ENCODE measurements around the gene NOTCH1.

The NOTCH1 gene

GRCh38 chr9:136516191-136516654, 29.6 kb downstream of the NOTCH1 start:
- DNase-seq (ENCODE audit: low spot score): no peak

GRCh38 chr9:136515276-136515675, 30.6 kb downstream of the NOTCH1 start:
- no peak for DNase-seq (ENCODE audit: low spot score)

GRCh38 chr9:136514022-136514714, 31.7 kb downstream of the NOTCH1 start:
- no peak for DNase-seq (ENCODE audit: low spot score)

GRCh38 chr9:136513191-136513590, 32.7 kb downstream of the NOTCH1 start:
- DNase-seq (ENCODE audit: low spot score): no peak

GRCh38 chr9:136512651-136513071, 33.2 kb downstream of the NOTCH1 start:
- DNase-seq (ENCODE audit: low spot score): no peak

- DNase-seq (ENCODE audit: low spot score): no peak
These were observed 33.9 kb downstream of the NOTCH1 start for GRCh38 chr9:136511670-136512592.

- no peak for DNase-seq (ENCODE audit: low spot score)
These were observed 34.6 kb downstream of the NOTCH1 start for GRCh38 chr9:136511144-136511669.

- no peak for DNase-seq (ENCODE audit: low spot score)
These were observed 35.3 kb downstream of the NOTCH1 start for GRCh38 chr9:136510561-136510960.

GRCh38 chr9:136509549-136509948, 36.3 kb downstream of the NOTCH1 start:
- no peak for DNase-seq (ENCODE audit: low spot score)

- DNase-seq (ENCODE audit: low spot score): no peak
These were observed 36.9 kb downstream of the NOTCH1 start for GRCh38 chr9:136508729-136509500.

GRCh38 chr9:136507992-136508375, 37.9 kb downstream of the NOTCH1 start:
- DNase-seq (ENCODE audit: low spot score): no peak

- DNase-seq (ENCODE audit: low spot score): no peak
These were observed 38.4 kb downstream of the NOTCH1 start for GRCh38 chr9:136507221-136507991.

GRCh38 chr9:136506425-136506824, 39.4 kb downstream of the NOTCH1 start:
- DNase-seq (ENCODE audit: low spot score): no peak

- no peak for DNase-seq (ENCODE audit: low spot score)
These were observed 40.1 kb downstream of the NOTCH1 start for GRCh38 chr9:136505406-136506403.

GRCh38 chr9:136504512-136505348, 41.1 kb downstream of the NOTCH1 start:
- DNase-seq (ENCODE audit: low spot score): no peak

- no peak for DNase-seq (ENCODE audit: low spot score)
These were observed 42.8 kb downstream of the NOTCH1 start for GRCh38 chr9:136502940-136503550.

- no peak for DNase-seq (ENCODE audit: low spot score)
These were observed 43.7 kb downstream of the NOTCH1 start for GRCh38 chr9:136502196-136502595.

- no peak for DNase-seq (ENCODE audit: low spot score)
These were observed 44.2 kb downstream of the NOTCH1 start for GRCh38 chr9:136501686-136502085.

Measured in cerebellar cortex (tissue), 1 donor.